Cardiac fibroblast (primary cell): ENCODE data around the gene DES.
A peak's percentile ranks its signal among the peaks of the same experiment; 100 is the strongest.

ENCODE experiments used
- DNase-seq, 2 donors: peaks; one replicate each; pipeline versions ENCODE4 v3.0.0 to v3.0.0-alpha.2; 2010; ENCODE audit warnings: low read depth in 2 of 2
- H3K4me3 ChIP-seq, 2 donors: replicated peaks in 1 of 2; 1 replicate in 1 of 2; 2 replicates in 1 of 2; pipeline ENCODE4 v1.5.1; 2011; ENCODE audit warnings: low read depth in 2 of 2, low read length in 2 of 2, mild to moderate bottlenecking in 2 of 2, moderate library complexity in 1 of 2
- TF ChIP-seq, protein P1 (sequence below): IDR thresholded peaks from one replicate; pipeline ENCODE4 v1.5.1; 2011; ENCODE audit warnings: low read depth, mild to moderate bottlenecking, low read length, inconsistent platforms

Gene DES

DNA sequence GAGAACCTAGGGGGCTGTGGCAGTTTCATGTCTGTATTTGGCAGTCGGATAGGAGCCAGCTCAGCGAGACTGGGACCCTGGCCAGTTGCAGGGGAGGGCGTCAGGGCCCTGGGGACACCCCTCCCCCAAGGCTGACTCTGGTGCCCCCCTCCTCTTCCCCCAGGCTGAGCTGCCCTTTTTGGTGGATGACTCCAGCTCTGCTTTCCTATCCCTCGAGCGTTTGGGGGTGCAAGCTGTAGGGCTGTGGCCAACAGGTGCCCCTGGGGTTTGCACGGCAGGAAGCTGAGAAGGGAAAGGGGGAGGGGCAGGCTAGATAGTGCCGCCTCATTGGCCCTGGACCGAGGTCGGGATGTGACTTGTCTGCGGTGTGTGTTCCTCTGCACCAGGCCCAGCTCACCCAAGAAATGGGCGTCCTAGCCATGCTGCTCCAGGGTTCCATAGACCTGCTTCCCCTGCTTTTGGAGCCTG is 42.9 kb downstream of the DES start:
- TF ChIP-seq, protein P1, sequence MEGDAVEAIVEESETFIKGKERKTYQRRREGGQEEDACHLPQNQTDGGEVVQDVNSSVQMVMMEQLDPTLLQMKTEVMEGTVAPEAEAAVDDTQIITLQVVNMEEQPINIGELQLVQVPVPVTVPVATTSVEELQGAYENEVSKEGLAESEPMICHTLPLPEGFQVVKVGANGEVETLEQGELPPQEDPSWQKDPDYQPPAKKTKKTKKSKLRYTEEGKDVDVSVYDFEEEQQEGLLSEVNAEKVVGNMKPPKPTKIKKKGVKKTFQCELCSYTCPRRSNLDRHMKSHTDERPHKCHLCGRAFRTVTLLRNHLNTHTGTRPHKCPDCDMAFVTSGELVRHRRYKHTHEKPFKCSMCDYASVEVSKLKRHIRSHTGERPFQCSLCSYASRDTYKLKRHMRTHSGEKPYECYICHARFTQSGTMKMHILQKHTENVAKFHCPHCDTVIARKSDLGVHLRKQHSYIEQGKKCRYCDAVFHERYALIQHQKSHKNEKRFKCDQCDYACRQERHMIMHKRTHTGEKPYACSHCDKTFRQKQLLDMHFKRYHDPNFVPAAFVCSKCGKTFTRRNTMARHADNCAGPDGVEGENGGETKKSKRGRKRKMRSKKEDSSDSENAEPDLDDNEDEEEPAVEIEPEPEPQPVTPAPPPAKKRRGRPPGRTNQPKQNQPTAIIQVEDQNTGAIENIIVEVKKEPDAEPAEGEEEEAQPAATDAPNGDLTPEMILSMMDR: no peak
- no peak overlapping the region for H3K4me3 ChIP-seq
- DNase-seq: peak; percentile 22 to 51

DNA sequence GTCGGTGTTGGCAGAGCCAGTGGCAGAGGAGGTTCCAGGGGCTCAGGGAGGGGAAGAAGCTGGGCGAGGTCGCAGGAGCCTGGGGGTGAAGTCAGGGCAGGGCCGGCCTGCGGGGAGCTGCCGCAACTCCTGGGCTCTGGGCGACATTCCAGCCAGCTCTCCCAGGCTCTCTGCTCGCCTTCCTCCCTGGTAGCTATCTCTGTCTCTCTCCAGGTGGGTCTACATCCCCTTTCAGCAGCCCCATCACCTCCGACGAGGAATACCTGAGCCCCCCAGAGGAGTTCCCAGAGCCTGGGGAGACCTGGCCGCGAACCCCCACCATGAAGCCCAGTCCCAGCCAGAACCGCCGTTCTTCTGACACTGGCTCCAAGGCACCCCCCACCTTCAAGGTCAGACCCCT is 43.5 kb downstream of the DES start:
- DNase-seq: no peak
- TF ChIP-seq, protein P1: no peak
- no peak overlapping the region for H3K4me3 ChIP-seq

DNA sequence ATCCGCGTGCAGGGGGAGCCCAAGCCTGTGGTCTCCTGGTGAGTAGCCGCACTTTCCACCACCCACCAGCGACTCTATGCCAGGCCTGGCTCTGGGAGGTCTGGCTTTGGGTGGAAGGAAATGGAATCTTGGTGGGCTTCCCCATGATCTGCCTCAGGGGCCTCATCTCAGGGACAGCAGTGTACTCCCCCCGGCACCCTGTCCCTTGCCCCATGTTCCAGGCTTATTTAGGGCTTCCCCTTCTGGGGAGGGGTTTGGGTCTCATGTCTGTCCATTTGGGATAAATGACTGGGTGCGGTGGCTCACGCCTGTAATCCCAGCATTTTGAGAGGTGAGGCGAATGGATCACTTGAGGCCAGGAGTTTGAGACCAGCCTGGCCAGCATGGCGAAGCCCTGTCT is 44.2 kb downstream of the DES start:
- H3K4me3 ChIP-seq: no peak overlapping the region
- TF ChIP-seq, protein P1: no peak
- DNase-seq: no peak

DNA sequence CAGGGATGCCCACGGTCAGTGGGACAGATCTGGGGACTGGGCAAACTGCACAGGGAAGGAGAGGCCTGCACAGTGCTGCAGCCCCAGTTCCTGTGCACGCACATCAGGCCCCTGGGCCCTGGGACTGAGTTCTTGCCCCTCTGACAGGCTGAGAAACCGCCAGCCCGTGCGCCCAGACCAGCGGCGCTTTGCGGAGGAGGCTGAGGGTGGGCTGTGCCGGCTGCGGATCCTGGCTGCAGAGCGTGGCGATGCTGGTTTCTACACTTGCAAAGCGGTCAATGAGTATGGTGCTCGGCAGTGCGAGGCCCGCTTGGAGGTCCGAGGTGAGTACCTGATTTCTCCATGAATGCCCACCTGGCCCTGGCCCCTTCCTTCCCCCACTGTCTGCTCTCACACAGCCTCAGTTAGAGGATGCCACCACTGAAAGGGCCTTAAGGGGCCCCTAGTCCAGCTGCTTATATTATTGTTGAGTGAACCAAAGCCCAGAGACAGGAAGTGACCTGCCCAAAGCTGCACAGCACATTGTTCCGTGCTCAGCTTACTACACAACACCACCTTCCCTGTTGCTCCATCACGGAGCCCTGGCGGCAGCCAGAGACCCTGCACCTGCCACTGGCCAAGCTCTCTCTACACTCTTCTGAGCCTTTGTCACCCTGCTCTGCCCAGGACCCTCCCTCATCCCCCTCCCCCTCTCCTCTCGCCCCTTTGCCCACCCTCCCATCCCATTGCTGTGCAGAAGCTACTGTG is 46.3 kb downstream of the DES start:
- no peak overlapping the region for H3K4me3 ChIP-seq
- DNase-seq: no peak
- TF ChIP-seq, protein P1: no peak

DNA sequence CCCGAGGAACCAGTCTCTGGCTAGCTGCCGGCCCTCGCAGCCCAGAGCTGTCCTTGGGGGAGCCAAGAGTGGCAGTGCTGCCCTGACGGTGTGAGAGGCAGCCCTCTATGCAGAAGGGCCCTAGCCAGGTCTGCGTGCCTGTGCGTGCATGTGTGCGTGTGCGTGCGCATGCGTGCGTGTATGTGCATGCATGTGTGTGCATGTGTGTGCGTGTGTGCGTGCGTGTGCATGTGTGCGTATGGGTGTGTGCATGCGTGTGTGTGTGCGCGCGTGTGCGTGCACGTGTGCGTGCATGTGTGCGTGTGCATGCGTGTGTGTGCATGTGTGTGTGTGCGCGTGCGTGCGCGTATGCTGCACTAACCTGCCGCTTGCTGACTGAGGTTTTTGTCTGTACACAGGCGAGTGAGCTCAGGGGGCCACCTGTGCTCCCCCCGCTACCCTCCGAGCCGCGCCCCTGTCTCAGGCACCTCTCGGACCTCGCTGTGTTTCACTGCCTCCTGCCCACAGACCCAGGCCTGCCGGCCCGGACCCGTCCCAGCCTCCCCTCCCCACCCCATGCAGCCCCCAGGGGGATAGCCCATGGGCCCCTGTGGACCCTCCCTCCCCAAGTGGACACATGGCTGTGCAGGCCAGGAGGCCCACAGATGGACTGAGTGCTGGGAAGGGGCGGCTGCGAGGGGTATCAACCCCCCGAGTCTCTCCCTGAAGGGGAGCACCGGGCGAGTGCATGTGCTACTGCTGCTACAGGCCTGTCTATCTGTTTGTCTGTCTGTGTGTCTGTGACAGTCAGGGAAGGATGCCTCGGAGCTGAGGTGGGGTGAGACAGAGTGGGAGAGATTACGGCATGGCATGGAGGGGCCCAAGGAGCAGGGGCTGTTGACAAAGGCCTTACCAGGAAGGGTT is 47.7 kb downstream of the DES start:
- TF ChIP-seq, protein P1: no peak
- H3K4me3 ChIP-seq: no peak overlapping the region
- DNase-seq: no peak

DNA sequence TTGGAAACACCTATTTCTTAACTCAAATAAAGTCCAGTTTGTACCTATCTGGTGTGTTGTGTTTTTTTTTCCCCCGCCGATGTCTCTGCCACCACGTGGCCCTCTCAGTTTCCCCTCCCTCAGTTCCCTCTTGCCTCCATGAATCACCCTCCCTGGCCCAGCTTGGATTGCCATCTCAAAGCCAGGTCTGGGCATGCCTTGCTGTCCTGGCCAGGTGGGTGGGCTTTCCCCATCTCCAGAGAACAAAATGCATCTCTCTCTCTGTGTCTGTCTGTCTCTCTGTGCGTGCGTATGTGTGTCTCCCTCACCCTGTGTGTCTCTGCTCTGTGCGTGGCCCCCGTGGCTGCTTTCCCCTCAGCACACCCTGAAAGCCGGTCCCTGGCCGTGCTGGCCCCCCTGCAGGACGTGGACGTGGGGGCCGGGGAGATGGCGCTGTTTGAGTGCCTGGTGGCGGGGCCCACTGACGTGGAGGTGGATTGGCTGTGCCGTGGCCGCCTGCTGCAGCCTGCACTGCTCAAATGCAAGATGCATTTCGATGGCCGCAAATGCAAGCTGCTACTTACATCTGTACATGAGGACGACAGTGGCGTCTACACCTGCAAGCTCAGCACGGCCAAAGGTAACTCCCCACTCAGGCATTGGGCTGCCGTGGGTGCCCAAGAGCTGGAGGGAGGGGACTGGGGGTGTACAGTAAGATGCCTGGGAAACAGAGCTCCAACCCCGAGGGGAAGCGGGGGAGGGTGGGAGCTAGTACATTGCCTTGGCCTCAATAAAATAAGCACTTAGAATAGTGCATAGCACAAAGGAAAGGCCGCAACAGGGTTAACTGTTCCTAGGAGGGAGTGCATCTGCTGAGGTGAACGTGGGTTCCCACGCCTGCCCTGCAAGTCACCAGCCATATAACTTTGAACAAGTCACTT is 48.9 kb downstream of the DES start:
- no peak overlapping the region for H3K4me3 ChIP-seq
- DNase-seq: no peak
- TF ChIP-seq, protein P1: no peak
